GM23248 (cell line): ENCODE data around the gene TIPARP.

ENCODE experiments used
- EZH2 ChIP-seq: fragments of 200-600 bp; sonication (generic); IDR thresholded peaks from 2 replicates; pipeline ENCODE4 v1.6.1; 2018; ENCODE audit warnings: antibody characterized with exemption, mild to moderate bottlenecking; ENCODE audit not compliant: insufficient read depth, poor library complexity, severe bottlenecking
- EZH2phosphoT487 ChIP-seq: fragments of 200-600 bp; sonication (generic); IDR thresholded peaks from 2 replicates; pipeline ENCODE4 v1.6.1; 2018; ENCODE audit warnings: antibody characterized with exemption, moderate library complexity, mild to moderate bottlenecking, low read depth; ENCODE audit not compliant: insufficient read depth

GRCh38 chr3:156723182-156723619, 48.8 kb downstream of the TIPARP start:
- no peak for TF ChIP-seq EZH2
- TF ChIP-seq EZH2phosphoT487: no peak
